NCI-H526 treated with DMSO at 0.1 percent for 48 hours (cell line): ENCODE results near the gene LSAMP.

Experiments
- DNase-seq: peaks from one replicate; lab custom pipeline; 2025; lab: John Stamatoyannopoulos, UW

LSAMP gene

DNA sequence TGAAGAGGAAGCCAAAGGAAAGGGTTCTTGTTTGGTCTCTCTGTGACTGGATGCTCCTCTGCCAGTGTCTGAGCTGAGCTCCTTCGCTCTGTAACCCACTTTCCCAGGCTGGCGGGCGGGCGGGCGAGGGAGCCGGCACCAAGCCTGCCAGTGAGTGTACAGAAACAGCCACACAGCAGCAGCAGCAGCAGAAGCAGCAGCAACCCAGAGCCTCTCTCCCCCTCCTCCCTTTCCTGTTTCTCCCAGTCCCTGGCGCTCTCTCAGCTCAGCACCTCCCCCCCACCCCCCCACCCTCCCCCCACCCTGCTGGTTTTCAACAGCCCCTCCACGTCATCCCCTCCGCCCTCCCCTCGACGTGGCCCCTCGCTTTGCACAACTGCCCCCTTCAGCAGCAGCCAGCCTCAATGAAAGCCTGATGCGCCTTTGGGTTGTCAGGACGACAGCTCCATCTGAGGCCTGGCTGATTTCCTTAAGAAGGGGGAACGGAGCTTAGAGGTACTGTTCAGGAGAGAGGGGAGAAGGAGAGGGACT lies at the start of gene LSAMP:
TSS of gene LSAMP (minus strand) at position 177 of the 531 bp plus-strand sequence.
- DNase-seq, result peak; percentile 60

DNA sequence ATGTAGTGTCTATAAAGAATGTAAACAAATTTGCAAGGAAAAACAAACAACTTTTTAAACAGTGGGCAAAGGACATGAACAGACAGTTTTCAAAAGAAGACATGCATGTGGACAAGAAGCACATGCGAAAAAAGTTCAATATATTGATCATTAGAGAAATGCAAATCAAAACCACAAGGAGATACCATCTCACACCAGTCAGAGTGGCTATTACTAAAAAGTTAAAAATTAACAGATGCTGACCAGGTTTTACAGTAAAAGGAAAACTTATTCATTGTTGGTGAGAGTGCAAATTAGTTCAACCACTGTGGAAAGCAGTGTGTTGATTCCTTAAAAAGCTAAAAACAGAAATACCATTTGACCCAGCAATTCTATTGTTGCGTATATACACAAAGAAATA lies 47.1 kb upstream of the LSAMP start:
- no peak for DNase-seq

- DNase-seq, result no peak
Observed at GRCh38 chr3:116483135-116483534, 37.8 kb upstream of the LSAMP start.

- DNase-seq, result no peak
Observed at GRCh38 chr3:116476691-116477090, 31.4 kb upstream of the LSAMP start.

DNA sequence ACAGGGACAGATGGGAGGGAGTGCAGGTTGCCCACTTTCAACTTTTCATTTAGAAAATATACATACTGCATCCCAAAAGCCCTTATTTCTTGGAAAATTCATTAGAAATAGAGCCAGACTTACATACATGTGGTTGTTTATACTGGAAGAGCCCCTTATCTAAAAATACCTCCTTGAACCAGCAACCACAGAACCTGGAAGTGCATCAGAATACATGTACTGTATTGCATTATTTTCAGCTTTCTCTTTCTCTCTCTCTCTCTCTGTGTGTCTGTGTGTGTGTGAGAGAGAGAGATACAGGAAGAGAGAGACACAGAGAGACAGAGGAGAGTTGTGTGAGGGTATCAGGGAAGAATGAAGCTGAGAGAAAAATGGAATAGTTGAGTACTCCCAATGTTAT lies 29.5 kb upstream of the LSAMP start:
- no peak for DNase-seq

- no peak for DNase-seq
Observed at GRCh38 chr3:116474032-116474780, 28.9 kb upstream of the LSAMP start.

- DNase-seq, result no peak
Observed at GRCh38 chr3:116473602-116474001, 28.3 kb upstream of the LSAMP start.

GRCh38 chr3:116470605-116471197 lies 25.4 kb upstream of the LSAMP start:
- DNase-seq, result no peak

DNA sequence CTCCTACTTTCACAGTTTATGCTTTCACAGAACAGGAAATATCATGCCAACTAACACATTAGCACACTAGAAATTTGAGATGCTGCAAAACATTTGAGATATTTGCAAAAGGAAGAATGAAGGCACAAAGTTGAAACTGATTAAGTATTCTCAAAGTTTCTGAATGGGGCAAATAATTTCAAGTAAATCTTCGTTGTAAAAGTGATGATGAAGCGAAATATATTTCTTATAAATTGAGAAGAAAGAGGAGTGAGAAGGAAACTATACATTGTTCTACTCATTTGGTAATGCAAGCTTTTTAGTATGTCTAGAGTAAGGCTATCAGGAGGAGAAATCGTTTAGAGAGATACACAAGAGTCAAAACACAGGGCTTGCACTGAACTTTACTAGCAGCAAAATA lies 24.3 kb upstream of the LSAMP start:
- DNase-seq, result no peak

DNA sequence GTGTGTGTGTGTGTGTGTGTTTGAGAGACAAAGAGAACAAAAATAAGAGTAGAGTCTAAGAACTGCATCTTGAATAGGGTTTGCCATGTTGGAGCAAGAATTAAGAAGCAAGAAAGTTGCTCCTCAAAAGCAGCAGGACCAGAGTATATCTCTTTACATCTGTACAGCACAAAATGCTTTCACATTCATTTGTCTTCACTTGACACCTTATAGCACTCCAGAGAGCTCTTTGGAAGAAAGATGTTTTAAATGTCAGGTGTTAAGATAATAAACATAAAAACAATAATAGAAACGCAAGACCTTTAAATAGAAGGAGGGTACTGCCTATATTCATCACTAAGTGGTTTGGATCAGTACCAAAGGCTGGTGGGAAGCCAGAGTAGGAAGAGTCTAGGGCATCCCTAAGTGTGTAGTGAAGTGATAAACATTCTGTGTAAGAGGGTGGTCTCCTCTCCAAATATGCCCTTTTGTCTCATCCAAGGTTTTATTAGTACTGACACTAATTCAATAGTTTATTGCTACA lies 19.1 kb upstream of the LSAMP start:
- DNase-seq, result no peak

- DNase-seq, result no peak
Observed at GRCh38 chr3:116453666-116454346, 8.5 kb upstream of the LSAMP start.

- DNase-seq, result no peak
Observed at GRCh38 chr3:116449546-116450350, 4.5 kb upstream of the LSAMP start.

DNA sequence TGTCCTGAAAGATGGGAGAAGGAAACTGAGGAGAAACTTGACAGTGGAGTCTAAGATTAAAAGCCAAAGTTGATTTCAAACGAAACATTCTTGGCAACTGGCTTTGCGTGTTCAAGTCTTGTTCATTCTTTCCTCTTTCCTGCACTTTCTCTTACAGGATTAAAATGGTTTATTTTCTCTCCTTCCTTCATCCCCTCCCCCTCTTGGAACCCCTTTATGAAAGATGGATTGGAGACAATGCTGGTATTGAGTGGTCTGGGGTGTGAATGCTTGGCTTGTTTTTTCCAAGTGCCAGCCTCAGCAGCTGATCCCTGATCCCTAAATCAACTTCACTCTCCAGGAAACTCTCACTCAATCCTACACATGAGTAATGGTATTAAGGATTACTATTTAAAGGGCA lies 703 bp upstream of the LSAMP start:
- DNase-seq, result no peak

DNA sequence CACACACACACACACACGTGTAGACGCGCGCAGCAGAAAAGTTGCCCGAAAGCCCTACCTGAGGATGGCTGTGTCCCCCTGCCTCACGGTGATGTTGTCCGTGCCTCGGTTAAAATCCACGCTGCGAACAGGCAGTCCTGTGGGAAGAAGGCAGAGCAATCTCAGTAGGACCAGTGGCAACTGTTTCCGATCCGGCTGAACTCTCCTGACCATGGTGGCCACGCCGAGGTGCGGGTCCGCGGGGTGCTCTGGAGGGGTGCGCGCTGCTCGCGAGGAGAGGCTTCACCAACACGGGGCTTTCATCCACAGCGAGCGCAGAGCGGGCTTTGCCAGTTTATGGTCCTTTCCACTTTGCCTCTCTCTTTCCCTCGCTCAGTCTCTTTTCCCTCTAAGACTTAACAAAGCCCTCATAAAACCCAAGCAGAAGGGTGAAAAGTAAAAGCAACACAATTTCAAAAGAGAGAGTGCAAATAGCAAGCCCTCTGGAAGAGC lies 422 bp downstream of the LSAMP start:
- DNase-seq, result peak; percentile 60

DNA sequence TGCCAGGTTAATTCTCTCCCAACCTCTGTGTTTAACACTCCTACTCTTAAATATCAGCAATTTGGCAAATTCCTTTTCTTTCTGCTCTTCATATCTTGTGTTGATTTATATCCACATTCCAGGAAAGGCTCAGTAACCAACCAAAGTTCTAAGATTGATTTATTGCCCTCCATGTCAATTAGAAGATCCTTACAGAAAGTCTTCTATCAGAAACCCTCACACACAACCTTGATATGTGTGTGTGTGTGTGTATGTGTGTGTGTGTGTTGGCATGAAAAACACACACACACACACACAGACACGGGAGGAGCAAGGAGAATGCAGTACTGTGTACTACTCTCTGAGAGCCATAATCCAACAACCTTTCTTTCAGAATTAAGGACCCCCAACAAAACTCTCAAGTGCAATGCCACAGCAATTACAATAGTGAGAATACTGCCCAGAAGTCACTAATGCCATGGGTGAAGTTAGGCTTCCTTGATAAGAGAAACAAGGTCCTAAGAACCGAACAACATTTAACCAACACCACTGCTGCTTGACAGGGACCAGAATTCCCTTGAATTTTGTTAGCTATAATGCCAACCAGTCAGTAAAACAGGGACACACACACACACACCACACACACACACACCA lies 1.1 kb downstream of the LSAMP start:
- no peak for DNase-seq

GRCh38 chr3:116443191-116443661 lies 2.1 kb downstream of the LSAMP start:
- DNase-seq, result no peak

DNA sequence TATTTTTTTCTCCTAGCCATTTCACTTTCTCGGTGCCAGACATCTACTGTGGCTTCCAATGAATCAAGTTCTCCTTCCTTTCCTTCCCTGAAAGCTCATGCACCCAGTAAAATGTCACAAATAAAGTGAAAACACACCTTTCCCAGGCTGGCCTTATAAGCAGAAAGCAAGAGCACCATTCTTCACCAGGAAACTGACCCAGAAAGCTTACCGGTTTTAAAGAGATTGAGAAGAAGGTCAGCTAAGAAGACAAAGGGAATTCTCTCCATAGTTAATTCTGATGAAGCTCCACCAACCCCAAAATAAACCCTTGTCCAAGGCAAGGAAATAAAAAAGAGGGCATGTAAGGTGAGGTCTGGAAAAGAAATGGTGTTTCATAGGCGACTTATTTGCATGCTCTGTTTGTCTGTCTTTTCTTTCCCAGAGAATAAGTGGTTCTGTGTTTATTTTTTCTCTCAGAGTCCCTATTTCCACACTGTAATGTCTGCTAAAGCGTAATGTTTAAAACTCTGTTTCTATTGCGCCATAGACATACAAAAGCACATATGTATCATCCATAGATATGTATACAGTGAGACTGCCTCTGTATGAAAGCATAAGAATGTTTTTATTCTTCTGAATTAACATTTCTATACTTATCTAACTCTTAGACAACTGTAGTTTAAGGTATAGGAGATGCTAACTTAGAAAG lies 2.8 kb downstream of the LSAMP start:
- DNase-seq, result peak; percentile 46

GRCh38 chr3:116441652-116442051 lies 3.6 kb downstream of the LSAMP start:
- no peak for DNase-seq

DNA sequence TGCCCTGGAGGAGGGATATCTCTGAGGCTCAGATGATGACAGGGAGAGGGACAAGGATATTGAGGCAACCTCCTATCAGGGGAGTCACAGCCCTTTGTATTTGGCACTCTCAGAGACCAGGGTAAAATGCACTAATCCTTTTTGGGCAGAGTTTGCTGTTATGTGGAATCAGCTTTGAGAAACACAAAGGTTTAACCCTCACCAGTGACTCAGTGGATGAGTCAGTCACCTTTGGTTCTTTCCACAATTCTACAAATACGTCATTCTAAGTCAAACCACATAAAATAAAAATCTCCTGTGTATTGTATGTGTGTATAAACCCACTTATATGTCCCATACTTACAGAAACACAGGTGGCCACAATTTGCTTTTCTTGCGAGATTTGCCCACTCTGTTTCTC lies 5.1 kb downstream of the LSAMP start:
- DNase-seq, result no peak

- DNase-seq, result no peak
Observed at GRCh38 chr3:116433552-116433951, 11.7 kb downstream of the LSAMP start.

DNA sequence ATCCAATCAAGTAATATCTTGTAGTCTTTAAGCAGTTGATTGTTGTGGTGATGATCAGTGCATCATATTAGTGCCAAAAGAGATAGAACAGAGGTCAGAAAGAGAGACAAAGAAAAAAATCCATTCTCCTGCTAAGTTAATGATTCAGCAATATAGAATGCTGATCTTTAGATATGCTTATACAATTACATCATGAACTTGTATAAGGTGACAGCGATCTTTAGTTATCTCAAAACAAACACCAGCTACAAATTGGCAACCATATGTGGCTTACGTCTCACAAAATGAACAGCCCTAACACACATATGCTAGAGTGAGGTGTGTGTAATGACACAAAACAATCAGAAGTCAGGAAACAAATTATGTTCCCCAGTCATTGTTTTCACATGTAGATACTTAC lies 12.5 kb downstream of the LSAMP start:
- no peak for DNase-seq
